Body of pancreas (tissue), 4 donors: ENCODE data around the gene ATL1. TPM values are rescaled to one million over a fixed set of nuclear protein-coding genes. Genes with fewer than 3 reads are reported as not detected.
A peak's percentile ranks its signal among the peaks of the same experiment; 100 is the strongest.

Experiments
- ATAC-seq: fragments of 150-250 bp; one replicate; pipeline ENCODE4 v1.9.1; 2016
- DNase-seq, 4 donors: peaks; one replicate each; pipeline ENCODE4 v3.0.0-alpha.2; 2019
- H3K27ac ChIP-seq, 4 donors: fragments of 200-600 bp; sonication (generic); 1 replicate in 3 of 4; 2 replicates in 1 of 4; pipeline versions ENCODE4 v1.5.1 to v1.6.1; 2016 to 2019; ENCODE audit warnings: mild to moderate bottlenecking in 1 of 4, mixed read lengths in 1 of 4, moderate library complexity in 1 of 4
- H3K27me3 ChIP-seq, 2 donors: fragments of 200-600 bp; sonication (generic); one replicate each; pipeline ENCODE4 v1.6.0; 2016; ENCODE audit warnings: mild to moderate bottlenecking in 1 of 2
- H3K36me3 ChIP-seq, 2 donors: fragments of 200-600 bp; sonication (generic); replicated peaks in 1 of 2; 2 replicates each; pipeline ENCODE4 v1.5.1; 2016; ENCODE audit warnings: low read depth in 2 of 2; ENCODE audit not compliant: insufficient read depth in 1 of 2
- H3K4me1 ChIP-seq: fragments of 200-600 bp; sonication (generic); one replicate; pipeline ENCODE4 v1.6.0; 2016
- H3K4me3 ChIP-seq, 2 donors: fragments of 200-600 bp; sonication (generic); 1 replicate in 1 of 2; 2 replicates in 1 of 2; pipeline ENCODE4 v1.5.1; 2016 to 2019
- H3K9me3 ChIP-seq, 3 donors: fragments of 200-600 bp; sonication (generic); 1 replicate in 2 of 3; 2 replicates in 1 of 3; pipeline ENCODE4 v1.5.1; 2016
- POLR2A ChIP-seq, 3 donors: fragments of 450-650 bp; IDR thresholded peaks; one replicate each; pipeline ENCODE4 v1.6.1; 2016; ENCODE audit warnings: antibody characterized with exemption in 3 of 3, mild to moderate bottlenecking in 2 of 3
- WGBS, 2 donors: methylation state at CpG; one replicate each; pipeline ENCODE4 v1.1.5; 2017; 5-methylcytosine and 5-hydroxymethylcytosine counted together
- intact Hi-C: fragments of 100-400 bp; cut with DNase I; formaldehyde crosslinking; loops from one replicate; pipeline ENCODE4 v1.15.1; 2023
- total RNA-seq, 2 donors: library from RNA; depleted of rRNA; stranded (reverse); fragments of >200 nt; gene quantifications; one replicate each; pipeline ENCODE4 v1.1.0, GENCODE V29; 2016
- TF ChIP-seq, protein P1 (sequence below), 7 experiments: fragments of 450-650 bp in 4 of 7; fragments of 200-600 bp in 3 of 7; sonication (generic) in 3 of 7; IDR thresholded peaks; one replicate each; pipeline ENCODE4 v1.5.1; 2016 to 2019; ENCODE audit warnings: antibody characterized with exemption in 7 of 7

The ATL1 gene
- total RNA-seq, 2 donors from 2014 or later = 0.33 to 5.4 TPM

DNA sequence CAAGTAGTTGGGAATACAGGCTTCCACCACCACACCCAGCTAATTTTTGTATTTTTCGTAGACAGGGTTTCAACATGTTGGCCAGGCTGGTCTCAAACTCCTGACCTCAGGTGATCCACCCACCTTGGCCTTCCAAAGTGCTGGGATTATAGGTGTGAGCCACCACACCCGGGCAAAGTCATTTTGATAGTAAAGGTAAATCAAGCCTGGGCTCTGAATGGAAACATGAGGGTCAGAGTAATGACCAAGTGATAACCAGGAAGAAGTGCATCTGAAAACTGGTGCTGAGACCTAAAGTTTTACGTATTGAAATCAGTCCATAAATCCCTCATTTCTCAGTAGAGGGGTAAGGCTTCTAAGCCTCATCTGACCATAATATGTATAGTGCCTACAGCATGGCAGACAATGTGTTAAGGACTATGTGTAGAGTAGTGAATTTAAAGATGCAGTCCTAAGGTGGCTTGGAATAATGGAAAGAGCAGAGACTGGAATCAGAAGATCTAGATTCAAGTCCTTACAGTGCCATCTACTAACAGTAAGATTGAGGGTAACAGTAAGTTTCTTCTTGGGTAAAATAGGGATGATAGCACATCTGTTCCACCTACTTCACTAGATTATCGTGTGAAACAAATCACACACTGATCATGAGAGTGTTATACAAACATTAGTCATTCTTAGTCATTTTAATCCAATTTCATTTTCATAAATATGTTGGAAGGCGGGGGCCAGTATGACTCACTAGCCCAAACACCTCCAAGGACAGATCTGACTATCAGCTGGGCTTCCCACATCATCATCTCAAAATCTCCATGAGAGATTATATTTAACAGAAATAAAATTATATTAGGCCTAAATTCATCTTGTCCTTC is 38.8 kb upstream of the ATL1 start:
- peak overlapping the region; percentile 25 to 73 (median 70) for H3K27ac ChIP-seq

DNA sequence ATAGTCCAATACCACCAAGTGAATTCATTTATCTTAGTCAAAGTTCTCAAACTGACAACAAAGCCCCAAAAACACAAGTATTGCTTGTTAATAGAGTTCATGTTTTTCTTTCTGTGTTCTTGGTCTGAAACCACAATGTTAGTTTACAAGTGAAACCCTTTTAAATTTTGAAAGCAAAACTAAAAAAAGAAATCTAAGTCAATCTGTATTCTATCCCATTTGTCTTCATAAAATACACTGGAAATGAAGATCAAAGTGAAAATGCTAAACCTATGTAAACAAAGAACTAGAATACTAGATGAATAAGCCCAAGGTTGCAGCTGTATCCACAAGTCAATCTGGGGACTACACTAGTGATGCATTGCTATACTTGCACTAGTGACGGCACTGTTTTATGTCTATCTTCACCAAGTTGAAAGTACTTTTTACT is 38.0 kb upstream of the ATL1 start:
- H3K4me3 ChIP-seq = no peak overlapping the region
- WGBS, 2 donors = 27 to 56% methylated on average over 1 of the region's 1 CpG
- no peak for TF ChIP-seq POLR2A (IDR thresholded peaks at IDR 0.05)
- TF ChIP-seq, protein P1, sequence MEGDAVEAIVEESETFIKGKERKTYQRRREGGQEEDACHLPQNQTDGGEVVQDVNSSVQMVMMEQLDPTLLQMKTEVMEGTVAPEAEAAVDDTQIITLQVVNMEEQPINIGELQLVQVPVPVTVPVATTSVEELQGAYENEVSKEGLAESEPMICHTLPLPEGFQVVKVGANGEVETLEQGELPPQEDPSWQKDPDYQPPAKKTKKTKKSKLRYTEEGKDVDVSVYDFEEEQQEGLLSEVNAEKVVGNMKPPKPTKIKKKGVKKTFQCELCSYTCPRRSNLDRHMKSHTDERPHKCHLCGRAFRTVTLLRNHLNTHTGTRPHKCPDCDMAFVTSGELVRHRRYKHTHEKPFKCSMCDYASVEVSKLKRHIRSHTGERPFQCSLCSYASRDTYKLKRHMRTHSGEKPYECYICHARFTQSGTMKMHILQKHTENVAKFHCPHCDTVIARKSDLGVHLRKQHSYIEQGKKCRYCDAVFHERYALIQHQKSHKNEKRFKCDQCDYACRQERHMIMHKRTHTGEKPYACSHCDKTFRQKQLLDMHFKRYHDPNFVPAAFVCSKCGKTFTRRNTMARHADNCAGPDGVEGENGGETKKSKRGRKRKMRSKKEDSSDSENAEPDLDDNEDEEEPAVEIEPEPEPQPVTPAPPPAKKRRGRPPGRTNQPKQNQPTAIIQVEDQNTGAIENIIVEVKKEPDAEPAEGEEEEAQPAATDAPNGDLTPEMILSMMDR (IDR thresholded peaks at IDR 0.05) = no peak

More for the DNA sequence above, 38.8 kb upstream of the ATL1 start:
- Histone ChIP-seq H3K36me3 (no peaks in the 10 kb centered on the region), H3K9me3 (no peaks in the 10 kb centered on the region), H3K4me1 (peaks cover 38% of the 10 kb centered on the region), H3K27me3 (no peaks in the 10 kb centered on the region), H3K4me3 (no peak overlapping the region)
- 41 to 48% methylated on average over 5 of the region's 5 CpGs for WGBS, 2 donors
- TF ChIP-seq, protein P1 (IDR thresholded peaks at IDR 0.05) = no peak
- intact Hi-C loops = no loop called here
- DNase-seq (peak; percentile 31 to 67 (median 56)), ATAC-seq (peak; percentile 92)

DNA sequence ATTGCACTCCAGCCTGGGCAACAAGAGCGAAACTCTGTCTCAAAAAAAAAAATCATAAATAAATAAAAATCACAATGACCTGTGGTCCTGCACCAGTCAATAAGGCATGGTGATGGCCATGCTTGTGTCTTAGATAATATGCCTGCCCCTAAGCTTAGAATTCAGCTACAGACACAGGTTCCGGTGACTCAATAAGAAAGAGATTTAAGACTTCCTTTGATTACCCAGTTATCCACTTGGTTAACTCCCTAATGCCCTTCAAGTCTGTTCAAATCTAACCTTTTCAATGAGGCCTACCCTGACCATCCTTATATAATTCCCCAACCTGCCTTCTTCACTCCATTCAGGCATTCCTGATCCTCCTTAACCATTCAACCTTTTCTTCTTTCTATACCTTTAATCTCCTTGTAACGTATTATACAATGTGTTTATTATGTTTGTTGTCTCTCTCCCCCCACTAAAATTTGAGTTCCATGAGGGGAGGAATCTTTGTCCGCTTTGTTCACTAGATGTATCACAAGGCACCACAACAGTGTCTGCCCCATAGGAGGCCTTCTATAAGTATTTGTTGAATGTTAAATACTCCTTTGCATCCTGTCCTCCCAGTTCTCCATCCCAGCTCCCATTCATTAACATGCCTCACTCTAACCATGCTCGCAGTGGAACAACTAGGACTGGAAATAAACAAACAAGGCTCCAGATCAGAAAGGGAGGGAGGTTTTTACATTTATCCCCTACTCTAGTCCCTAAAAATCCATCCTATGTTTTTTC is 36.5 kb upstream of the ATL1 start:
- no peak for ATAC-seq
- intact Hi-C loops = no loop called here

More for the DNA sequence above, 38.0 kb upstream of the ATL1 start:
- ATAC-seq (peak; percentile 74), DNase-seq (no peak)
- peak overlapping the region; percentile 25 to 73 (median 70) for H3K27ac ChIP-seq
- H3K9me3 ChIP-seq = no peaks in the 10 kb centered on the region
- H3K36me3 ChIP-seq = no peaks in the 10 kb centered on the region
- H3K4me1 ChIP-seq = peaks cover 38% of the 10 kb centered on the region
- no peaks in the 10 kb centered on the region for H3K27me3 ChIP-seq
- intact Hi-C loops = no loop called here

DNA sequence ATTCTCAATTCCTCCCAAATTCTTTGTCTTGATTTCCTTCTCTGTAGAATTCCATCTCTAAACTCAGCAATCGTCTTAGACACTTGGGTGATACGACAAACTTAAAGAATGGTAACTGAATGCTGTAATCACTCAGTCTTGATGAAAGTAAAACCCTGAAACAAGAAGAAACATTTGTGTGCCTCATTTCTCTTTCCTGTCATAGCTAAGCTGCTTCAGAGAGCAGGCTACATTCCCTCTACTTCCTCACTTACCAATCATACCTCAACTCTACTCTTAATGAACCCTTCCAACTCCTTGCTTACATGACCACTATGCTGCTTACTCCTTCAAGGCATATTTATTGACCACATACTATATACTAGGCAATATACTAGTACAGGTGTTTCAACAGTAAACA is 35.9 kb upstream of the ATL1 start:
- ATAC-seq = no peak

More for the DNA sequence above, 36.5 kb upstream of the ATL1 start:
- TF ChIP-seq, protein P1 (IDR thresholded peaks at IDR 0.05) = no peak
- no peak for TF ChIP-seq POLR2A (IDR thresholded peaks at IDR 0.05)
- Histone ChIP-seq H3K4me1 (peaks cover 38% of the 10 kb centered on the region), H3K27me3 (no peaks in the 10 kb centered on the region), H3K9me3 (no peaks in the 10 kb centered on the region), H3K27ac (no peak overlapping the region), H3K36me3 (no peaks in the 10 kb centered on the region), H3K4me3 (no peak overlapping the region)
- no peak for DNase-seq
- WGBS, 2 donors = 91 to 97% methylated on average over 5 of the region's 5 CpGs

More for the DNA sequence above, 35.9 kb upstream of the ATL1 start:
- H3K4me3 ChIP-seq = no peak overlapping the region
- no peaks in the 10 kb centered on the region for H3K27me3 ChIP-seq
- peak overlapping the region in 1 of 4 donors; percentile 0 for H3K27ac ChIP-seq
- no peaks in the 10 kb centered on the region for H3K9me3 ChIP-seq
- whole genome bisulfite sequencing, 2 donors = 79 to 86% methylated on average over 2 of the region's 2 CpGs
- H3K4me1 ChIP-seq = peaks cover 39% of the 10 kb centered on the region
- intact Hi-C loops = no loop called here
- TF ChIP-seq POLR2A (IDR thresholded peaks at IDR 0.05) = no peak
- TF ChIP-seq, protein P1 (IDR thresholded peaks at IDR 0.05) = no peak
- no peaks in the 10 kb centered on the region for H3K36me3 ChIP-seq
- DNase-seq = no peak
